Glutamatergic neuron (in vitro differentiated cells): ENCODE data around the gene CITED2. TPM values are rescaled to one million over a fixed set of nuclear protein-coding genes. Genes with fewer than 3 reads are reported as not detected.
"Not testable (repeated sequence)": the region's sequence is repeated elsewhere in the genome, so short reads cannot be mapped to it uniquely, and the experiment has no call there.

Experiments used
- DNase-seq: peaks from one replicate; pipeline ENCODE4 v3.0.0; 2022
- H3K27ac Mint-ChIP-seq: one replicate; pipeline ENCODE4 v1.8.0; 2020; ENCODE audit warnings: mild to moderate bottlenecking, mixed read lengths, inconsistent platforms; ENCODE audit not compliant: unreplicated experiment
- H3K27me3 Mint-ChIP-seq: one replicate; pipeline ENCODE4 v1.8.0; 2020; ENCODE audit warnings: mild to moderate bottlenecking, moderate library complexity, mixed read lengths, inconsistent platforms; ENCODE audit not compliant: unreplicated experiment
- H3K36me3 Mint-ChIP-seq: one replicate; pipeline ENCODE4 v1.8.0; 2020; ENCODE audit warnings: mild to moderate bottlenecking, mixed read lengths, inconsistent platforms; ENCODE audit not compliant: unreplicated experiment
- H3K4me1 Mint-ChIP-seq: one replicate; pipeline ENCODE4 v1.8.0; 2020; ENCODE audit warnings: mild to moderate bottlenecking, low read depth, mixed read lengths, inconsistent platforms; ENCODE audit not compliant: unreplicated experiment
- H3K4me3 Mint-ChIP-seq: one replicate; pipeline ENCODE4 v1.8.0; 2020; ENCODE audit warnings: mild to moderate bottlenecking, mixed read lengths, inconsistent platforms; ENCODE audit not compliant: unreplicated experiment
- H3K9me3 Mint-ChIP-seq: one replicate; pipeline ENCODE4 v1.8.0; 2020; ENCODE audit warnings: mild to moderate bottlenecking, moderate library complexity, mixed read lengths, inconsistent platforms; ENCODE audit not compliant: unreplicated experiment
- total RNA-seq: library from RNA; stranded (reverse); fragmentation: NEBNext Ultra II Directional; extraction: Animal tissue kit (Norgen Biotek cat#: 25700); gene quantifications from one replicate; pipeline ENCODE4 v1.2.1, GENCODE V29; 2021; ENCODE audit not compliant: unreplicated experiment
- TF ChIP-seq, protein P1 (sequence below): fragments of 200-600 bp; sonication (generic); IDR thresholded peaks from one replicate; pipeline ENCODE4 v1.5.0; 2021; ENCODE audit not compliant: partially characterized antibody, unreplicated experiment

The CITED2 gene
- total RNA-seq, 1 donor from 2014 or later = 66.5 TPM

DNA sequence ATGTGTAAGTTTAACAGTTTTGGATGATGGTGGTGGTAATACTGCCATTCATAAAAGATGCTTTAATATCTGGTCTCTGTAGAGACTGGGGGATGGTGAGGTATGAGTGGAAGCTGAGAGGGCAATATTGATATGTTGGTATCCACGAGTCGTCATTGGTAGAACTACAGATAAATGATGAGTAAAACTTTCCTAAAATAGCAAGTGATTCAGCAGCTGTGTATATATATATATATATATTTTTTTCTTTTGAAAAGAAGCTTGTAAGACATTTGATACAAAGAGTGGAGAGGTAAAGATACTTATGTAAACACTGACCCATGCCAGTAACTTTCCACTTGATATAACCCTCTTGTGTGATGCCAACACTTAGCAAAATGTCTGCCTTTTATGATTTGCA is 41.7 kb upstream of the CITED2 start:
- Mint-ChIP-seq H3K36me3 (no peaks in the 10 kb centered on the region), H3K9me3 (no peaks in the 10 kb centered on the region), H3K4me3 (no peak overlapping the region), H3K4me1 (no peaks in the 10 kb centered on the region), H3K27me3 (no peaks in the 10 kb centered on the region), H3K27ac (no peak overlapping the region)
- no peak for DNase-seq
- TF ChIP-seq, protein P1, sequence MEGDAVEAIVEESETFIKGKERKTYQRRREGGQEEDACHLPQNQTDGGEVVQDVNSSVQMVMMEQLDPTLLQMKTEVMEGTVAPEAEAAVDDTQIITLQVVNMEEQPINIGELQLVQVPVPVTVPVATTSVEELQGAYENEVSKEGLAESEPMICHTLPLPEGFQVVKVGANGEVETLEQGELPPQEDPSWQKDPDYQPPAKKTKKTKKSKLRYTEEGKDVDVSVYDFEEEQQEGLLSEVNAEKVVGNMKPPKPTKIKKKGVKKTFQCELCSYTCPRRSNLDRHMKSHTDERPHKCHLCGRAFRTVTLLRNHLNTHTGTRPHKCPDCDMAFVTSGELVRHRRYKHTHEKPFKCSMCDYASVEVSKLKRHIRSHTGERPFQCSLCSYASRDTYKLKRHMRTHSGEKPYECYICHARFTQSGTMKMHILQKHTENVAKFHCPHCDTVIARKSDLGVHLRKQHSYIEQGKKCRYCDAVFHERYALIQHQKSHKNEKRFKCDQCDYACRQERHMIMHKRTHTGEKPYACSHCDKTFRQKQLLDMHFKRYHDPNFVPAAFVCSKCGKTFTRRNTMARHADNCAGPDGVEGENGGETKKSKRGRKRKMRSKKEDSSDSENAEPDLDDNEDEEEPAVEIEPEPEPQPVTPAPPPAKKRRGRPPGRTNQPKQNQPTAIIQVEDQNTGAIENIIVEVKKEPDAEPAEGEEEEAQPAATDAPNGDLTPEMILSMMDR = no peak

DNA sequence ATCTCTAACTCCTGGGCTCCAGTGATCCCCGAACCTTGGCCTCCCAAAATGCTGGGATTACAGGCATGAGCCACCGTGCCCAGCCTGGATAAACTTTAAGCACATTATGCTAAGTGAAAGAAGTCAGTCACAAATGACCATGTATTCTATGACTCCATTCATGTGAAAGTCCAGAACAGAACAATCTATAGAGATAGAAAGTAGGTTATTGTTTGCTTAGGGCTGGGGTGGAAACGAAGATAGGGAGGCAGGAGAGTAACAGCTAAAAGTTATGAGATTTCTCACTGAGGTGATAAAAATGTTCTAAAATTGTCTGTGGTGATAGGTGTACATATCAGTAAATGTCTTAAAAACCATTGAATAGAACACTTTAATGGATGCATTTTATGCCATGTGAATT is 40.9 kb upstream of the CITED2 start:
- Mint-ChIP-seq H3K27ac (no peak overlapping the region), H3K36me3 (no peaks in the 10 kb centered on the region), H3K4me1 (no peaks in the 10 kb centered on the region), H3K27me3 (no peaks in the 10 kb centered on the region), H3K9me3 (no peaks in the 10 kb centered on the region), H3K4me3 (no peak overlapping the region)
- no peak for DNase-seq
- TF ChIP-seq, protein P1 = no peak

DNA sequence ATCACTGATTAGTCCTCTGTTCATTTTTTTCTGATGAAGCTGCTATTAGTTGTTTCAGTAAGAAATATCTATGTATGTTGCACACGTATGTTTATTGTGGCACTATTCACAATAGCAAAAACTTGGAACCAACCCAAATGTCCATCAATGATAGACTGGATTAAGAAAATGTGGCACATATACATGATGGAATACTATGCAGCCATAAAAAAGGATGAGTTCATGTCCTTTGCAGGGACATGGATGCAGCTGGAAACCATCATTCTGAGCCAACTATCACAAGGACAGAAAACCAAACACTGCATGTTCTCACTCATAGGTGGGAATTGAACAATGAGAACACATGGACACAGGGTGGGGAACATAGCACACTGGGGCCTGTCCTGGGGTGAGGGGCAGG is 37.7 kb upstream of the CITED2 start:
- not testable (repeated sequence) for H3K27me3 Mint-ChIP-seq, H3K4me3 Mint-ChIP-seq, H3K36me3 Mint-ChIP-seq, H3K9me3 Mint-ChIP-seq, DNase-seq, H3K4me1 Mint-ChIP-seq, H3K27ac Mint-ChIP-seq

DNA sequence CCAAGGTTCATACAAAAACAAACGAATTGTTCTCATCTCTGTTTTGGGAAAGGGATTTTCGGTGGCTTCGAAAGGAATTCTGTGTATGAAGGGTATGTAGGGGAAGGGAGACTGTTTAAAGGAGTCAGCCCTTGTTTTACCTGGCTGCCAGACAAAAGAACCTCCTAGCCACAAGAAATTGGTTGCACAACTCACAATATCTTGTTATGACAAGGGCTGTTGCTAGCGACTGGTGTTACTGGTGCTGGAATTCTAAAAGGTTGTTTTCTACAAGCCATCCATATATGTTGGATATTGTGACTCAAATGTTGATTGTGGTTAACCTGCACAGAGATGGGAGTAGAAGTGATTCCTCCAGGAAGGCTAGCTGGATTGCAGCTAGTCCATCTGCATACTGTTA is 34.6 kb upstream of the CITED2 start:
- H3K27ac Mint-ChIP-seq = no peak overlapping the region
- peaks cover 2% of the 10 kb centered on the region for H3K9me3 Mint-ChIP-seq
- H3K4me1 Mint-ChIP-seq = no peaks in the 10 kb centered on the region
- TF ChIP-seq, protein P1 = no peak
- no peaks in the 10 kb centered on the region for H3K27me3 Mint-ChIP-seq
- no peak overlapping the region for H3K4me3 Mint-ChIP-seq
- H3K36me3 Mint-ChIP-seq = no peaks in the 10 kb centered on the region
- DNase-seq = no peak

DNA sequence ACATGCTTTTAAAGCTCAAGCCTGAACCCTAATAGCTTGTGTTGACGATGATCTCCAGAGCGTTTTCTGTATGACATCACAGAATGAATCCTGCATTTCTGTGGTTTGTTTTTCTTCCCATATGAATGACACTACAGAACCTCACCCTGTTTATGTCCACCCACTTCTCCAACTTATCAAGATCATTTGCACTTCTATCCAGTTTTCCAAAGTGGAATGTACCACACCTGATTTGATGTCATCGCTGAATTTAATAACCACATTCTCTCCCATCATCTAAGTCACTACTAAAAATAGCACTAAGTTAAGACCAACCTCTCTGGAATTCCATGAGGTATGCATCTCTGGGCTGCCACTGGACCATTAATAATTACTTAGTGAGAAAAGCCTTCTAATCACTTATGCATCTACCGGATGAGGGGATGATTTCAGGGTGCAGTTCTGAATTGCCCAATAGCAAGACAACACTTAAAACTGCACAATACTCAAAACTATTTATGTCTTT is 33.3 kb upstream of the CITED2 start:
- H3K4me3 Mint-ChIP-seq = no peak overlapping the region
- TF ChIP-seq, protein P1 = no peak
- no peak for DNase-seq
- H3K27ac Mint-ChIP-seq = no peak overlapping the region
- H3K9me3 Mint-ChIP-seq = peaks cover 2% of the 10 kb centered on the region
- no peaks in the 10 kb centered on the region for H3K27me3 Mint-ChIP-seq
- H3K4me1 Mint-ChIP-seq = no peaks in the 10 kb centered on the region
- H3K36me3 Mint-ChIP-seq = no peaks in the 10 kb centered on the region
